ENCODE results near the gene LUC7L2.
"Not testable (repeated sequence)": the region's sequence is repeated elsewhere in the genome, so short reads cannot be mapped to it uniquely, and the experiment has no call there.

The LUC7L2 gene

DNA sequence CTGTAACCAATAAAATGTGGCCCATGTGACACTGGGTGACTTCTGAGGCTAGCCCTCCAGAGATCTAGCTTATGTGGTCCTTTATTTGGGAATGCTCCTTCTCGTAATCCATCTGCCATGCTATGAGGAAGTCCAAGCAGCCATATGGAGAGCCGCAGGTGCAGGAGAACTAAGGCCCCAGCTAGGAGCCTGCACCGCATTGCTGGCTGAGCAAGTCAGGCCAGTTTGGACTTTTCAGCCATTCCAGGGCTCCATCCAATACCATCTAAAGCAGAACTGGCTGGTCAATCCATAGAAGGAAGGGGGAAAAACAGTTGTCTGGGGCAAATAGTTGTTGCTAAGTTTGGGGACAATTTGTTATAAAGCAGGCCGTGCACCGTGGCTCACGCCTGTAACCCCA, 91.2 kb downstream of the LUC7L2 start:
- no peak for DNase-seq (ENCODE audit: low read depth)

DNA sequence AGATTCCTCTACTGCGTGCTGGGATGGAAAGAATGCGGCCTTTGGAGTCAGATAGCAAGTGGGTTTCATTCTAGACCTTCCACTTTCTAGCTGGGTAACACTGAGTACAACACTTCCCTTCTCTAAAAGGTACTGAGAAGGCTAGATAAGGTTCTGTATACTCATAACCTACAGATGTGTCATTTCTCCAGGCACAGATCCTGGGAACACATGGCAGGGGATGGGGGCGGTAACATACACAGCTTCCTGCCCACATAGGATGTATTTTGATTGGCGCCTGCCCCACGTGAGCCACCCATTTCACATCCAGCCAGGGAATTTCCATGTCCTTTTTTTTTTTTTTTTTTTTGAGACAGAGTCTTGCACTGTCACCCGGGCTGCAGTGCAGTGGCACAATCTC, 91.9 kb downstream of the LUC7L2 start:
- no peak for DNase-seq (ENCODE audit: low read depth)

GRCh38 chr7:139452958-139453672, 93.4 kb downstream of the LUC7L2 start:
- no peak for DNase-seq (ENCODE audit: low read depth)

DNA sequence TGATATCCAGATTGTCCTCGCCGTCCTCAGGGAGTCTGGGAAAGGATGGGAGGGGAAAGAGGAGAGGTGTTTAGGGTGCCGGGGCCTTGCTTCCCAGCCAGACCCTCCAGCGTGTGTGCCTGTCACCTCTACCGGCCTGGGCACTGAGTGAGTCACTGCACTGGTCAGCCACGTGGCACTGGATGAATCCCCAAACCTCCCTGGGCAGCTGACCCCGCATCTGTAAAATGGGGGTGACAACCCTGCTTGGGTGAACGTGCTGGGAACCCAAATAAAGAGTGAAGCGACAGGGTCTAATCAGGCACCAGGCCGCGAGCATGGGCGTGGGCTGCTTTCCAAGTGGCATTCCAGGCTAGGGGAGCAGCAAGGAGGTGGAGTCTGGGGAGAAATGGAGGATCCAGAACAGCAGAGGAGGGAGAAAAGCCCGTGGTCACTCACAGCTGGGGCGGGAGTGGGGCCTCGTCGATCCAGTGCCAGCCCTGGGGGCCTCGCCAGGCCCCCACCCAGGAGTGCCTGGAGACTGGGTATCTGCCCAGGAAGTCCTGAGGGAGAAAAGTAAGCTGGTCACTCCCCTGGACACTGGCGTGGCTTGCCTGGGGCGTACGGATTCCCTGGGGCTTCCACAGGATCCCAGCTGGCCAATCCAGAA, 94.1 kb downstream of the LUC7L2 start:
- no peak for DNase-seq (ENCODE audit: low read depth)

- no peak for DNase-seq (ENCODE audit: low read depth)
These were observed 96.1 kb downstream of the LUC7L2 start for GRCh38 chr7:139455789-139456188.

DNA sequence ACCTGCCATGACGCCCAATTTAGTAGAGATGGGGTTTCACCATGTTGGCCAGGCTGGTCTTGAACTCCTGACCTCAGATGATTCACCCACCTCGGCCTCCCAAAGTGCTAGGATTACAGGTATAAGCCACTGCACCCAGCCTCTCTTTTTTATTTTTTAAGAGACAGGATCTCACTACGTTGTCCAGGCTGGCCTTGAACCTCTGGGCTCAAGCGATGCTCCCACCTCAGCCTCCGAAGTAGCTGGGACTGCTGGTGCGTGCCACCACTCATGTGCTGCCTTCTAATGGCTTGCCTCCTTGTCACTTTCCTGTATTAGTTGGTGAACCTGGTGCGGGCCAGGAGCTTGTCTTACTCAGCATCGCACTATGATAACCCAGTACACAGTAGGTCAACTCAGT, 96.8 kb downstream of the LUC7L2 start:
- DNase-seq (ENCODE audit: low read depth): no peak

- no peak for DNase-seq (ENCODE audit: low read depth)
These were observed 97.7 kb downstream of the LUC7L2 start for GRCh38 chr7:139457153-139457946.

GRCh38 chr7:139463421-139463820, 103.7 kb downstream of the LUC7L2 start:
- not testable (repeated sequence) for DNase-seq (ENCODE audit: low read depth)

GRCh38 chr7:139464511-139464910, 104.8 kb downstream of the LUC7L2 start:
- not testable (repeated sequence) for DNase-seq (ENCODE audit: low read depth)

DNA sequence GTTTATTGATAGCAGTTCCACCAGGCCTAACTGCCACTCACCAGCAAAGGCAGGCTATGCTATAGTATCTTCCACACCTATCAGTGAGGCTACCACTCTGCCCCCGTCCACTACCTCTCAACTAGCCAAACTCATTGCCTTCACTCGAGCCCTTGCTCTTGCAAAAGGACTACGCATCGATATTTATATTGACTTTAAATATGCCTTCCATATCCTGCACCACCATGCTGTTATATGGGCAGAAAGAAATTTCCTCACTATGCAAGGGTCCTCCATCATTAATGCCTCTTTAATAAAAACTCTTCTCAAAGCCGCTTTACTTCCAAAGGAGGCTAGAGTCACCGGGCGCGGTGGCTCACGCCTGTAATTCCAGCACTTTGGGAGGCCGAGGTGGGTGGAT, 105.4 kb downstream of the LUC7L2 start:
- not testable (repeated sequence) for DNase-seq (ENCODE audit: low read depth)

GRCh38 chr7:139467729-139468128, 108.0 kb downstream of the LUC7L2 start:
- not testable (repeated sequence) for DNase-seq (ENCODE audit: low read depth)

DNA sequence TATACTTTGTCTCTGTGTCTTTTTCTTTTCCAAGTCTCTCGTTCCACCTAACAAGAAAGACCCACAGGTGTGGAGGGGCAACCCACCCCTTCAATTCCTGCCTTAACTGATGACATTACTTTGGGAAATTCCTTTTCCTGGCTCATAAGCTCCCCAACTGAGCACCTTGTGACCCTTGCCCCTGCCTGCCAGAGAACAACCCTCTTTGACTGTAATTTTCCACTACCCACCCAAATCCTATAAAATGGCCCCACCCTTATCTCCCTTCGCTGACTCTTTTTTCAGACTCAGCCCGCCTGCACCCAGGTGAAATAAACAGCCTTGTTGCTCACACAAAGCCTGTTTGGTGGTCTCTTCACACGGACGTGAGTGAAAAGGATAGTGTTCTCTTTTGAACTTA, 108.6 kb downstream of the LUC7L2 start:
- not testable (repeated sequence) for DNase-seq (ENCODE audit: low read depth)

DNA sequence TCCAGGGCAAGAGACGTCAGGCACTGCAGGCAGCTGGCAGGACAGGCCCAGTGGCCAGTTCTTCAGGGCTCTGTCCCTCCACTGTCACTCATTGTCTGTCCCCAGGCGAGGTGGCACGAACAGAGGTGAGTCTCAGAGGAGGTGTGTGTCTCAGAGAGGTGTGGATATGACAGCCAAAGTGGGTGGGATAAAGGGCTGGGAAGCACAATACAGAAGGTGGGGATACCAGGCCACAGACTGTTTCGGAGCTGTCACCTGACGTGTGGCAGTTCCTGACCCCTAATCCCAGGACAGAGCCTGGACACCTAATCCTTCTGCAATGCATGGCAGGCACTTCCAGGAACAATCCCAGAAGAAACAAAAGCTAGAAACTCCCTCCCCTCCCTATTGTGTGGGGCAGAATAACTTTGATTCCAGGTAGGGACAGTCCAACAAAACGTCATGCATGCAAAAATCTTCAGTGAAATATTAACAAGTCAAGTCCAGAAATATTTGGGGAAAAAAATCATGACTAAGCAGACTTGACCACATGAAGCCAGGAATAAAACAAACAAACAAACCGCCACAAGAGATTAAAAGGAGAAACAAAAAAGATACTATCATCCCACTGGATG, 112.2 kb downstream of the LUC7L2 start:
- no peak for DNase-seq (ENCODE audit: low read depth)

Data from activated T-cell treated with anti-CD3 and anti-CD28 coated beads for 24 hours (primary cell).